Measurements from ENCODE around the gene SIAH2. TPM values are rescaled to one million over a fixed set of nuclear protein-coding genes. Genes with fewer than 3 reads are reported as not detected.

Gene SIAH2
- total and polyA plus RNA-seq, 2 of the 8 experiments (the other 6 are each of a cell fraction or from before 2014, with no cell fraction given) = 23.9 to 34.2 TPM

DNA sequence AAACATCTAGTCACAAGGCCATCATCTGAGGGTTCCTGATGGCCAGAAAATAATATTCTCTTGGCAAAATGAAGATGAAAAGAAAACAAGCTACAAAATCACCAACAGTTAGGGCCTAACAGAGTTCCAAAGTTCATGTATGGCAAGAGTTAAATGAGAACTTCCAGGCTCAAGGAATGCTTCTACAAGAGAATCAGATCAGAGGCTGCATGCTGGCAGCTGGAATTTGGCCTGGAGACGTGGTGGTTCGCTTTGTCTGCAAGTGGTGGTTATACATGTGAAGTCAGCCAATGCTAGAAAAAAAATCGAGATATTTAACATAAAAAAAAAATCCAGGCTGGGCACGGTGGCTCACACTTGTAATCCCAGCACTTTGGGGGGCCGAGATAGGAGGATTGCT, 5.6 kb downstream of the SIAH2 start:
- Histone ChIP-seq H3K27me3 (replicated peaks in 1 of 4; ENCODE audit: control insufficient read depth in 3 of 4, extremely low read depth in 1 of 4, insufficient read depth in 3 of 4, low read length in 3 of 4) (peaks cover 0 to 6% (median under 1%) of the 10 kb centered on the region in 4 experiments; a peak in 3 of 7 replicates), H2BK15ac (ENCODE audit: low read length) (no peak overlapping the region), H3K4me3 (ENCODE audit: extremely low read depth in 1 of 4, insufficient read depth in 2 of 4, low read depth in 3 of 4, low read length in 4 of 4) (no peak overlapping the region), H3K23ac (ENCODE audit: insufficient read length) (no peak overlapping the region), H3K14ac (ENCODE audit: insufficient read length) (no peak overlapping the region), H3K36me3 (ENCODE audit: control insufficient read depth in 2 of 4, insufficient read depth in 4 of 4, low read length in 3 of 4) (no peaks in the 10 kb centered on the region), H2BK120ac (replicated peaks; ENCODE audit: low read depth, low read length) (no peak overlapping the region), H4K8ac (ENCODE audit: extremely low read depth, insufficient read depth, low read length) (no peak overlapping the region), H3K27ac (ENCODE audit: low read depth, low read length) (no peak overlapping the region), H3K4ac (replicated peaks; ENCODE audit: insufficient read length, low read depth, low read length) (no peak overlapping the region), H3K4me2 (ENCODE audit: insufficient read depth in 1 of 2, low read depth in 2 of 2, low read length in 2 of 2) (no peak overlapping the region), H2AFZ (ENCODE audit: low read length) (no peak overlapping the region), H2AK5ac (ENCODE audit: low read depth, low read length) (no peak overlapping the region), H3K9me3 (ENCODE audit: insufficient read depth in 2 of 2, low read depth in 1 of 2, low read length in 1 of 2) (no peaks in the 10 kb centered on the region), H3K4me1 (replicated peaks in 1 of 4; ENCODE audit: control insufficient read depth in 3 of 4, insufficient read depth in 4 of 4, low read length in 3 of 4) (peaks cover 0 to 5% (median 5%) of the 10 kb centered on the region in 4 experiments; a peak in 4 of 7 replicates), H3K18ac (ENCODE audit: extremely low read depth, low read length) (no peak overlapping the region), H2BK20ac (ENCODE audit: low read length) (no peak overlapping the region), H4K5ac (ENCODE audit: insufficient read length, low read depth, low read length) (no peak overlapping the region), H2BK5ac (ENCODE audit: low read depth, low read length) (no peak overlapping the region), H3K9ac (replicated peaks in 1 of 4; ENCODE audit: extremely low read depth in 1 of 4, low read depth in 3 of 4, low read length in 3 of 4) (no peak overlapping the region; a peak in 1 of 7 replicates), H4K91ac (replicated peaks; ENCODE audit: insufficient read length, low read length) (no peak overlapping the region), H3K79me1 (ENCODE audit: low read depth, low read length) (peaks cover 3% of the 10 kb centered on the region; the same call in 1 of the 2 replicates), H4K20me1 (replicated peaks in 1 of 2; ENCODE audit: control insufficient read depth in 1 of 2, insufficient read depth in 2 of 2, low read length in 2 of 2) (no peaks in the 10 kb centered on the region), H3K79me2 (ENCODE audit: control insufficient read depth in 1 of 2, insufficient read depth in 2 of 2, low read length in 2 of 2) (peaks cover 0 to 19% of the 10 kb centered on the region in 2 experiments; a peak in 2 of 4 replicates), H3K56ac (replicated peaks; ENCODE audit: insufficient read length, low read depth, low read length) (no peak overlapping the region), H2BK12ac (ENCODE audit: low read depth, low read length) (no peak overlapping the region), H3K23me2 (ENCODE audit: low read depth, low read length) (peaks cover 2% of the 10 kb centered on the region; the same call in 1 of the 2 replicates)
- 82% methylated on average over 5 of the region's 5 CpGs; no CpG with 5 or more reads in 1 of the 2 experiments for WGBS, 2 experiments (ENCODE audit: extremely low coverage in 1 of 2, insufficient coverage in 1 of 2, insufficient read length in 1 of 2, insufficient replicate concordance in 2 of 2, low coverage in 1 of 2, low lambda C conversion rate in 2 of 2, missing lambda C conversion rate in 1 of 2)
- CTCF ChIA-PET (ENCODE audit: partially characterized antibody) = interaction anchor here (1.2 kb wide), 1 partner anchor 22 kb away, joined by 3 read pairs; no protein-coding TSS in a partner anchor
- FAIRE-seq (no peak), DNase-seq (ENCODE audit: low read depth in 1 of 2, low spot score in 2 of 2) (no peak)
- TF ChIP-seq EGR1 (IDR thresholded peaks at IDR 0.05; ENCODE audit: borderline replicate concordance, low read depth, low read length) = no peak
- POLR2A ChIA-PET (ENCODE audit: partially characterized antibody) = interaction anchor here (0.6 kb wide), 1 partner anchor 428 kb away, joined by 5 read pairs; no protein-coding TSS in a partner anchor
